A673 (cell line): ENCODE data around the gene NEGR1.

Source experiments
- CTCF ChIP-seq: fragments of 300-800, 200-600 bp; sonication (generic); conservative IDR thresholded peaks from 2 replicates; pipeline ENCODE4 v1.5.1; 2017; ENCODE audit warnings: low read depth, mild to moderate bottlenecking, antibody characterized with exemption, low read length, moderate library complexity, mixed read lengths
- EZH2 ChIP-seq: fragments of 200-600 bp; sonication (generic); IDR thresholded peaks from 2 replicates; pipeline ENCODE4 v1.6.1; 2017; ENCODE audit warnings: borderline replicate concordance, low read depth, mild to moderate bottlenecking, mixed read lengths, antibody characterized with exemption, low read length; ENCODE audit not compliant: poor library complexity, severe bottlenecking

- TF ChIP-seq CTCF (no peak), EZH2 (no peak)
Observed at GRCh38 chr1:72009173-72010093, 272.9 kb downstream of the NEGR1 start.
